Muscle of leg (tissue), 11 donors: ENCODE data around the gene RABGAP1. TPM values are rescaled to one million over a fixed set of nuclear protein-coding genes. Genes with fewer than 3 reads are reported as not detected.

ENCODE experiments used
- DNase-seq: peaks from one replicate; pipeline ENCODE4 v3.0.0; 2013
- H3K27ac ChIP-seq: one replicate; pipeline ENCODE4 v1.5.1; 2013; ENCODE audit warnings: mild to moderate bottlenecking, low read length, control low read depth
- H3K27me3 ChIP-seq: one replicate; pipeline ENCODE4 v1.6.1; 2013; ENCODE audit warnings: low read length; ENCODE audit not compliant: control insufficient read depth, insufficient read depth
- H3K36me3 ChIP-seq: one replicate; pipeline ENCODE4 v1.6.1; 2013; ENCODE audit warnings: low read length; ENCODE audit not compliant: control insufficient read depth, insufficient read depth
- H3K4me1 ChIP-seq: one replicate; pipeline ENCODE4 v1.6.1; 2013; ENCODE audit warnings: low read length; ENCODE audit not compliant: control insufficient read depth, insufficient read depth
- H3K4me3 ChIP-seq: one replicate; pipeline ENCODE4 v1.5.1; 2013; ENCODE audit warnings: low read length, control low read depth
- H3K9me3 ChIP-seq: replicated peaks from 2 replicates; pipeline ENCODE4 v1.6.1; 2013; ENCODE audit warnings: low read depth, low read length; ENCODE audit not compliant: control insufficient read depth
- WGBS: methylation state at CpG from one replicate; pipeline ENCODE4 v1.1.5; 2013; ENCODE audit warnings: missing lambda C conversion rate; ENCODE audit not compliant: insufficient coverage; 5-methylcytosine and 5-hydroxymethylcytosine counted together
- polyA plus RNA-seq, 8 donors: library from polyadenylated mRNA; unstranded; fragments of 120-200 nt; gene quantifications; one replicate each; pipeline versions ENCODE4 v1.2.1 to v1.2.3, GENCODE V29; 2013; ENCODE audit warnings: inconsistent platforms in 1 of 8, low replicate concordance in 1 of 8; ENCODE audit not compliant: insufficient read length in 8 of 8, insufficient read depth in 1 of 8
- total RNA-seq: library from RNA; stranded (reverse); fragments of 120-200 nt; gene quantifications from one replicate; pipeline ENCODE4 v1.2.4, GENCODE V29; 2013

RABGAP1 gene
- total and polyA plus RNA-seq, 9 donors: 29.6 to 40.5 (median 30.9) TPM

GRCh38 chr9:123104807-123105206 lies 164.0 kb downstream of the RABGAP1 start:
- Histone ChIP-seq H3K4me1 (no peaks in the 10 kb centered on the region), H3K27ac (no peak overlapping the region), H3K4me3 (no peak overlapping the region), H3K9me3 (no peaks in the 10 kb centered on the region), H3K36me3 (peaks cover 77% of the 10 kb centered on the region), H3K27me3 (no peaks in the 10 kb centered on the region)
- WGBS: no CpG with 5 or more reads among the region's 7 CpGs
- no peak for DNase-seq

- 93% methylated on average over 2 of the region's 5 CpGs for WGBS
- no peak overlapping the region for H3K4me3 ChIP-seq
- no peaks in the 10 kb centered on the region for H3K4me1 ChIP-seq
- peaks cover 77% of the 10 kb centered on the region for H3K36me3 ChIP-seq
- no peaks in the 10 kb centered on the region for H3K27me3 ChIP-seq
- no peak for DNase-seq
- H3K9me3 ChIP-seq: no peaks in the 10 kb centered on the region
- no peak overlapping the region for H3K27ac ChIP-seq
Measured at GRCh38 chr9:123105490-123105889, 164.7 kb downstream of the RABGAP1 start.

GRCh38 chr9:123107639-123108285 lies 166.9 kb downstream of the RABGAP1 start:
- peaks cover 71% of the 10 kb centered on the region for H3K36me3 ChIP-seq
- H3K4me1 ChIP-seq: peaks cover 9% of the 10 kb centered on the region
- no peaks in the 10 kb centered on the region for H3K27me3 ChIP-seq
- 73% methylated on average over 3 of the region's 11 CpGs for WGBS
- no peak overlapping the region for H3K27ac ChIP-seq
- DNase-seq: no peak
- H3K9me3 ChIP-seq: no peaks in the 10 kb centered on the region
- no peak overlapping the region for H3K4me3 ChIP-seq

- peaks cover 60% of the 10 kb centered on the region for H3K36me3 ChIP-seq
Measured at GRCh38 chr9:123108976-123109375, 168.2 kb downstream of the RABGAP1 start.

GRCh38 chr9:123109540-123110279 lies 168.9 kb downstream of the RABGAP1 start:
- Histone ChIP-seq H3K4me3 (no peak overlapping the region), H3K36me3 (peaks cover 57% of the 10 kb centered on the region), H3K4me1 (peaks cover 11% of the 10 kb centered on the region), H3K27me3 (no peaks in the 10 kb centered on the region), H3K9me3 (no peaks in the 10 kb centered on the region), H3K27ac (no peak overlapping the region)
- 85% methylated on average over 8 of the region's 15 CpGs for WGBS
- DNase-seq: no peak

More at GRCh38 chr9:123108976-123109375, 168.2 kb downstream of the RABGAP1 start:
- H3K9me3 ChIP-seq: no peaks in the 10 kb centered on the region
- H3K4me3 ChIP-seq: no peak overlapping the region
- no peak for DNase-seq
- WGBS: 83% methylated on average over 8 of the region's 9 CpGs
- H3K27ac ChIP-seq: no peak overlapping the region
- H3K4me1 ChIP-seq: peaks cover 11% of the 10 kb centered on the region
- no peaks in the 10 kb centered on the region for H3K27me3 ChIP-seq

GRCh38 chr9:123111427-123112014 lies 170.7 kb downstream of the RABGAP1 start:
- no peak overlapping the region for H3K27ac ChIP-seq
- H3K4me3 ChIP-seq: no peak overlapping the region
- 60% methylated on average over 8 of the region's 8 CpGs for WGBS
- no peak for DNase-seq
- H3K9me3 ChIP-seq: no peaks in the 10 kb centered on the region
- peaks cover 44% of the 10 kb centered on the region for H3K36me3 ChIP-seq
- no peaks in the 10 kb centered on the region for H3K27me3 ChIP-seq
- peaks cover 20% of the 10 kb centered on the region for H3K4me1 ChIP-seq

- H3K27ac ChIP-seq: no peak overlapping the region
- 57% methylated on average over 38 of the region's 43 CpGs for WGBS
- H3K27me3 ChIP-seq: no peaks in the 10 kb centered on the region
- H3K9me3 ChIP-seq: no peaks in the 10 kb centered on the region
- H3K36me3 ChIP-seq: peaks cover 38% of the 10 kb centered on the region
- H3K4me3 ChIP-seq: no peak overlapping the region
- DNase-seq: no peak
- peaks cover 21% of the 10 kb centered on the region for H3K4me1 ChIP-seq
Measured at GRCh38 chr9:123112015-123112975, 171.5 kb downstream of the RABGAP1 start.

- no peak overlapping the region for H3K27ac ChIP-seq
- no peaks in the 10 kb centered on the region for H3K9me3 ChIP-seq
- no peak overlapping the region for H3K4me3 ChIP-seq
- no peak for DNase-seq
- H3K4me1 ChIP-seq: peaks cover 23% of the 10 kb centered on the region
- H3K27me3 ChIP-seq: no peaks in the 10 kb centered on the region
- peaks cover 29% of the 10 kb centered on the region for H3K36me3 ChIP-seq
- 70% methylated on average over 7 of the region's 7 CpGs for WGBS
Measured at GRCh38 chr9:123113185-123113584, 172.4 kb downstream of the RABGAP1 start.

- Histone ChIP-seq H3K27ac (no peak overlapping the region), H3K4me3 (no peak overlapping the region), H3K27me3 (no peaks in the 10 kb centered on the region), H3K36me3 (peaks cover 14% of the 10 kb centered on the region), H3K9me3 (no peaks in the 10 kb centered on the region), H3K4me1 (peaks cover 23% of the 10 kb centered on the region)
- no peak for DNase-seq
- 81% methylated on average over 11 of the region's 16 CpGs for WGBS
Measured at GRCh38 chr9:123115146-123115913, 174.5 kb downstream of the RABGAP1 start.
